ENCODE measurements around the gene FSCB.
A peak's percentile ranks its signal among the peaks of the same experiment; 100 is the strongest.
"Not testable (repeated sequence)": the region's sequence is repeated elsewhere in the genome, so short reads cannot be mapped to it uniquely, and the experiment has no call there.

Gene FSCB

GRCh38 chr14:44507183-44507582 is at the start of gene FSCB:
FSCB (minus strand) TSS chr14:44507283; CDS start chr14:44506987, 296 bp downstream.
- DNase-seq = no peak

GRCh38 chr14:44531658-44532057 is 24.6 kb upstream of the FSCB start:
- DNase-seq = no peak

GRCh38 chr14:44530475-44530874 is 23.4 kb upstream of the FSCB start:
- DNase-seq = no peak

GRCh38 chr14:44529026-44529425 is 21.9 kb upstream of the FSCB start:
- no peak for DNase-seq

- no peak for DNase-seq
Measured at GRCh38 chr14:44528180-44528579, 21.1 kb upstream of the FSCB start.

GRCh38 chr14:44525237-44525636 is 18.2 kb upstream of the FSCB start:
- DNase-seq = no peak

- not testable (repeated sequence) for DNase-seq
Measured at GRCh38 chr14:44515668-44516067, 8.6 kb upstream of the FSCB start.

GRCh38 chr14:44508834-44509233 is 1.8 kb upstream of the FSCB start:
- no peak for DNase-seq

- no peak for DNase-seq
Measured at GRCh38 chr14:44505588-44505987, 1.5 kb downstream of the FSCB start.

- DNase-seq = no peak
Measured at GRCh38 chr14:44497148-44497547, 9.9 kb downstream of the FSCB start.

- DNase-seq = no peak
Measured at GRCh38 chr14:44494137-44494536, 12.9 kb downstream of the FSCB start.

GRCh38 chr14:44490966-44491365 is 16.1 kb downstream of the FSCB start:
- DNase-seq = no peak

GRCh38 chr14:44477953-44478352 is 29.1 kb downstream of the FSCB start:
- no peak for DNase-seq

- no peak for DNase-seq
Measured at GRCh38 chr14:44468771-44469170, 38.3 kb downstream of the FSCB start.

- DNase-seq = peak; percentile 16
Measured at GRCh38 chr14:44463356-44464004, 43.6 kb downstream of the FSCB start.

- no peak for DNase-seq
Measured at GRCh38 chr14:44462381-44462780, 44.7 kb downstream of the FSCB start.

GRCh38 chr14:44461811-44462210 is 45.3 kb downstream of the FSCB start:
- no peak for DNase-seq
